Activated CD4-positive, alpha-beta T cell treated with anti-CD3 and anti-CD28 coated beads, Interleukin-2, amount 50 U/mL, for 24 hours (primary cell): ENCODE data around the gene ATAD3C.

Experiments used
- DNase-seq, 2 donors: peaks; one replicate each; pipeline ENCODE4 v3.0.0-alpha.2; 2020; ENCODE audit warnings: low read depth in 1 of 2, low spot score in 1 of 2

ATAD3C gene

DNA sequence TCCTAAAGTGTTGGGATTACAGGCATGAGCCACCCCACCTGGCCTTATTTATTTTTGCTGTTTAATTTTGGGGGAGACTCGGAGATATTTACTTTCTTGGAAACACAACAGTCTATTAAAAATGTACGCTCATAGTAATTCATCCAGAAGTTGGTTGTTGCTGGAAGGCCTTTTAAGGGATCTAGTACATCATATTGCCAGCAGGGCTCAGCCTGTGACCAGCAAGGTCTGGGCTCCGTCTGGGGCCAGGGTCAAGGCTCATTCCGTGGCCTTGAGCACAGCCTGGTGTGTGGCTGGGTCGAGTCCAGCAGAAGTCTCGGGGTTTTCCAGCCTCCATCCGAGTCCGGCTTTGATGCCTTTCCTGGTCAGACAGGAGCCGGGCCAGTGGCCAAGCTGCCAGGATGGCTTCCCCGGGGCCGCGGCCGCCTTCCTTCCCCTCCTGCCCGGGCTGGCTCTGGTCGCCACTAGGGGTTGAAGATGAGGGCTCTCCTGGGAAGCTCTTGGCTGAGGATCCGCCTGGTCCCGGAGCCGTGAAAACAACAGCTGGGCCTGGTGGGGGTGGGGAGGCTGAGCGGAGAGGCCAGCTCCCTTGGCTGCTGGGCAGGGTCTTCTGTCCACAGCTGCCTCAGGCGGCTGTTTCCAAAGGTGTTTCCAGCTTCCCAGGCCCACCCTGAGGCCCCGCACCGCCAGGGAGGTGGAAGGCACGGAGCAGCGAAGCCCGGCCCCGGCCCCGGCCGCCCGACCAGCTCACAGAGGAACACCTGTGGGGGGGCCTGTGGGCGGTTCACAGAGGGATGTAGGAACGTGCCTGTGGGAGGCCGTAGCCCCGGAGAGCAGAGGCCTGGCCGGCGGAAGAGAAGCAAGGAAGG, 19.1 kb upstream of the ATAD3C start:
- no peak for DNase-seq

DNA sequence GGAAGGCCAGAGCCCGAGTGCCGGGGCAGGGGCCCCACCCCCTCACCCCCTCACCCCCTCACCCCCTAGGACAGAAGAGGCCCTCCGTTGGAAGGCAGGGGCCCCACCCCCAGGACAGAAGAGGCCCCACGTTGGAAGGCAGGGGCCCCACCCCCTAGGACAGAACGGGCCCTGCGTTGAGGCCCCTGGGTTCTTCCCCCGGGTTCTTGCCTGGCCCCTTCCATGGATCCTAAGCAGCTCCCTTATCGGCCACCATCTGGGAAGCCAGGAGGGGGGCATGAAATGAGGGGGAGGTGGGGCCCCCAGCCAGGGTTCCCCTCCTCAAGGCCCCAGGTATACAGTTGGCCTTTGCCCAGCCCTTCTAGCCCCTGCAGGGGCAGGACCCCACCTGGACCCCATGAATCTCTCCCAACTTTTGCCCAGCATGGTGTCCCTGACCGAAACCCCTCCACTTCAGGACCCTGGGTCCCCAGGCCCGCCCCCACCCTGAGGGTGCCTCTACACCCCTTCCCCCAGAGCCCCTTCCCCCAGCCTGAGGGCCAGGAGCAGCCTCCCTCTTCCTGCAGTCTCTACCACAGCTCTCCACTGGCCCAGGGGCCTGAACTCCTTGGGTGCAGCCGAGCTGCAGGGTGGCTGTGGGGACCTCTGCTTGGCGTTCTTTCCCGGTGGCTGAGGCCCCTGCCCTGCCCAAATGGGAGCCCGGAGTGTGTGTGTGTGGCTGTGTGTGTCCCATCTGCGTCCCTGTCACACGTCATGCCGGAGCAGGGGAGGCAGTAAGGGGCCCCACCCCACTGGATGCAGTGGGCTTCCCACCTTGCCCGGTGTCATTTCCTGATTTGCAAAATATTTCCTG, 18.3 kb upstream of the ATAD3C start:
- no peak for DNase-seq

DNA sequence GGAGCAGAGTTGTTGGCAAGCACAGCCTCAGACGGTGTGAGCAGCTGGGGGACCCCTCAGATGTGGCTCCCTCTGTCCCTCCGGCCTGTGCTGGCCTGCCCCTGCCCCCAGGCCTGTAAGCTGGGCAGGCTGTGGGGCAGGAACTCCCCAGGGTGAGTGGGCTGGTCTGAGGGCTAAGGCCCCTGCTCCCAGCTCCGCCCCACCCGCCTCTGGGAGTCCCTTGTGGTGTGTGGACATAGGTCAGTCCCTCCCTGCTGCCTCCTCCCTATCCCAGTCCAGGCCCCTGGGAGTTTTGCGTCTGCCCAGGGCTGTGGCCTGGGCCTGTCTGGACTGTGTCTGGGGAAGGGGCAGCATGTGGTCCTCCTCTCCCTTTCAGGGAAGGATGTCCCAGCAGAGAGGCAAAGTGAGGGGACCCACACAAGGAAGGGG, 17.6 kb upstream of the ATAD3C start:
- DNase-seq: no peak

DNA sequence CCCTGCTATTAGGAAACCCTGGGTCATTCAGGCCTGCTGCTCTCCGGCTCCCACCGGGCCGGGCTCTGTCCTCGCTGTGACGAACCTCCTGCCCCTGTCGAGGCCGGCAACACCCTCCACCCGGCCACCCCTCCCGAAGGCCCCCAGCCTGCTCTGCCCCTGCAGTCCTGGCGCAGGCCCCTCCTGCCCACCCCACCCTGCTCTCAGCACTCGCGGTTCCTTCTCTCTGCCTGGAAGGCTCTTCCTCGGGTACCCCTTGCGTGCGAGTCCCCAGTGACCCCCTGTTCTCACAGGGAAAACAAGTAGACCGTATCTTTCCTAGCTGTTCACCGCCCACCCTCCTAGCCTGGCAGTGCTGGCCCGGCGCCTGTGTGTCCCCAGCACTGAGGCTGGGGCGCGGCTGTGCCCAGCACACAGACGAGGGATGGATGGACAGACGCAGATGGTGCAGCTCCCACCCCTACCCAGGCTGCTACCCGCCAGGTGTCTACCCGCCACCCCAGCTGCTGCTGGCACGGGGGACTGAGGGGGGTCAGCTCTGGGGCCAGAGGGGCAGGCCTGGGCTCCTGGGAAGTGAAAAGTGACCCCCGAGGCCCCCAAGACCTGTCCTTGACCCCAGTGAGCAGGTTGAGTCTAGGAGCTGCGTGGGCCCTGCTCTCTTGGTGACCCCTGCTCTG, 17.1 kb upstream of the ATAD3C start:
- no peak for DNase-seq

DNA sequence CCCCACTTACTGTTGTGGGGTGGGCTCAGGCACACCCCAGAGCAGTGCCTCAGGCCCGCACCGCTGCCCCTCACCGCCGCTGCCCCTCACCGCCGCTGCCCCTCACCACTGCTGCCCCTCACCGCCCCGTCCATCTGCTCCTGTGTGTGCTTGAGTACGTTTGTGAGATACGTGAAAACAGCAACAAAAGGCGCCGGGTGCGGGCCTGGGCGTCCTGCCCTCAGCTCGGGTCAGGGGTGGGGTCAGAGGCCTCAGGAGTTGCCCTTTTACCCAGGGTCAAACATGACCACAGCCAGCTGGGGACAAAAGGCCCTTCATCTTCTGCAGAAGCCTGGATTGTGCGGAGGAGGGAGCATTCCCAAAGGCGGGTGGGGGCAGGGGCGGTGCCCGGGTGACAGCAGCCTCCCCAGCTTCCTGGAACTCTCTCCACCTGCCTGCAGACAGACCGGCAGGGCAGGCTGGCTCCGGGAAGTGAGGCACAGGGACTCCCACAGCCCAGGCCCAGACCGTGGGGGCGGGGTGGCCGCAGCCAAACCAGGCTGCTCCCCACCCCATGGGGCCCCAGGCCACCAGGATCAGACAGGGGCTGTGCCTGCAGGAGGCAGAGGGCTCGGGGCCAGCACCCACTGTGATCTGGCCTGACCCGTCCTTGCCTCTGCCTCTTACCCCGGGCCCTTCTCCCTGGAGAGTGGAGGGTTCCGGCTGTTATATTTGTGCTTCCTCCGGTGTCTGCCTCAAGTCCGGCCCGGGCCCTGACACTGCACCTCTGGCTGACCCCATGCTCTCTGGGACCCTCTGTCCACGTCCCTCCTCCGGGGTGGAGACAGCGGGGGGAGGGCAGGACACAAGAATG, 16.3 kb upstream of the ATAD3C start:
- DNase-seq: no peak

DNA sequence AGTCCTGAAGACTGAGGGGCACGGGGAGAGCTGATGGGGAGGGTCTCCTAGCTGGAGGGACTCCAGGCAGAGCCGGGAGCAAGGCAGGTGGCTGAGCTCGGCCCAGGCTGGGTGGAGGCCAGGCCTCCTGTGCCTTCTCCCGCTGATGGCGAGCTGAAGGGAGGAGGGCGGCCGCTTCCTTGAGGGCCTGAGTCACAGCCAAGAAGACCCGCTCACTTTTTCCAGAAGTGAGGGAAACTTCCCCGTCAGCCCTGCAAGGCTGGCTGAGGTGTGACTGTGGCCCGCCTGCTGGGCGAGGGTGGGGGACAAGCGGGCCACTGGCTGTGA, 15.7 kb upstream of the ATAD3C start:
- peak in 1 of 2 donors; percentile 61 for DNase-seq

DNA sequence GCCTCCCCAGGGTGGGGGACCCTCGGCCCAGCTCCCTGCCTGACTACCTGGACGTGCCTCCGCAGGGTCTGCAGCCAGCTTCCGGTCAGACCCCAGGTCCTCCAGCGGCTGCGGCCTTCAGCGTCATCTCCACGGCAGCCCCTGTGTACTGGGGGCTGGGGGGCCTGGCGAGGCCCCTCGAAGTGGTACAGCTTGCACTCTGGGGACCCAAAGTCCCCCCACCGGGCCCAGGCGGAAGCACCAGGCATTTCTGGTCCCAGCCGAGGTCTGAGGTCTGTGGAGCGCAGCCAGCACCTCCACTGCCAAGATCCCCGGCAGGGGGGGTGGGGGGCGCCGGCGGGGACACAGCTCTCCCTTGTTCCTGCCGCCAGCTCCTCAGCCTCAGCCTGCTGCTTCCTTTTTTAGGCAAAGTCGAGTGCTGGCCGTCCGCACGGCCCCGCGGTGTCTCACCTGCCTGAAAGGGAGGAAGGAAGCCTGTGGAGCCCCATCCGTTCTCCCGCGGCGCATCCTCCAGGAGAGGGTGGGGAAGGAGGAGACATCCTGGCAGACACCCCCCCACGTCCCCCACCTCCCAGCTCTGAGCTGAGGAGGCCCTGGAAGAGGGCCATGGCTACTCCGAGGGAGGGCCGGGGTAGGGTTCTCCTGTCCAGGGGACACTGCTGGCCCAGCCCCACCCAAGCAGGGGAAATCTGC, 15.2 kb upstream of the ATAD3C start:
- DNase-seq: no peak

DNA sequence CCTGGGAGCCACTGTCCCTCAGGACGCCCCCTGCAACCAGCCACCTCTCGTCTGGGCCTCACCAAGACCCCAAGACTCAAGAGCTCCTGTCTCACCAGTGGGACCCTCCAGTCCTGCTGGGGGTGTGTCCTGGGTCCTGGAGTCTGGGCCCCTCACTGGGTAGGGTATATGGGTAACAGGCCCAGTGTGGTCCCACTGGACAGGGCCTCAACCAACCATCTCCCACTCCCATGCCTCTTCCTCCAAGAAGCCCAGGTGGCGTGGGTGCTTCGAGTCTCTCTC, 14.7 kb upstream of the ATAD3C start:
- no peak for DNase-seq

DNA sequence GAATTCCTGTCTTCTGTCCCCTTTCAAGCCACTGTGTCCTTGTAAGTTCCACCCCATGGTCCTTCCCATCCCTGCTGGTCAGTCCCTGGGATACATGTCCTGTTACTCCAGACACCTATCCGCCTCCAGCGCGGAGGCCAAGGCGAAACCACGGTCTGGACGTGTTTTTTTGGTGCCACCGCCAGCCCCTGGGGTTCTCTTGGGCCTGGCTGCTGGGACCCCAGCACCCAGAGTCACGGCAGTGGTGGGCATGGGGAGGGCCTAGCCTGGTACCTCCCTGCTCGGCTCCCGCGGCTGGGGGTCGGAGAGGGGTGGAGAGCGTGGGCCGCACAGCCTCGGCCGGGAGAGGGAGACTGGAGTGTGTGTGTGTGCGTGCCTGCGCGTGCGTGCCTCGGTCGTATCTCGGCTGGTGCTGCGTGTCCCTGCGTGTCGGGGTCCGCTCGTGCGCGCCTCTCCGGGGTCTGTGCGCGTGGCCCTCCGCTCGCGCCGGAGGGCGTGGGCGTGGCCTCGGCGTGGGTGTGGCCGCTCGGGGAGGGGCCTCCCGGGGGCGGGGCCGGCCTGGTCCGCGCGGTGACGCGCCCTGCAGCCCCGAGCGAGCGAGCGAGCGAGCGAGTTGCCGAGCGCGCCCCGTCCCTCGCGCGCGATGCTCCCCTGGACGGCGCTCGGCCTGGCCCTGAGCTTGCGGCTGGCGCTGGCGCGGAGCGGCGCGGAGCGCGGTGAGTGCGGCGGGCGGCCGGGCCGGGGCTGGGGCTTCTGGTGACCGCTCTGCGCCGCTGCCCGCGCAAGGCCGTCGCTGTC, 14.2 kb upstream of the ATAD3C start, which contains the start of gene VWA1:
VWA1 (plus strand) TSS at position 585 of the 798 bp plus-strand sequence; CDS start at position 644, 59 bp downstream.
- DNase-seq: peak in 1 of 2 donors; percentile 29

DNA sequence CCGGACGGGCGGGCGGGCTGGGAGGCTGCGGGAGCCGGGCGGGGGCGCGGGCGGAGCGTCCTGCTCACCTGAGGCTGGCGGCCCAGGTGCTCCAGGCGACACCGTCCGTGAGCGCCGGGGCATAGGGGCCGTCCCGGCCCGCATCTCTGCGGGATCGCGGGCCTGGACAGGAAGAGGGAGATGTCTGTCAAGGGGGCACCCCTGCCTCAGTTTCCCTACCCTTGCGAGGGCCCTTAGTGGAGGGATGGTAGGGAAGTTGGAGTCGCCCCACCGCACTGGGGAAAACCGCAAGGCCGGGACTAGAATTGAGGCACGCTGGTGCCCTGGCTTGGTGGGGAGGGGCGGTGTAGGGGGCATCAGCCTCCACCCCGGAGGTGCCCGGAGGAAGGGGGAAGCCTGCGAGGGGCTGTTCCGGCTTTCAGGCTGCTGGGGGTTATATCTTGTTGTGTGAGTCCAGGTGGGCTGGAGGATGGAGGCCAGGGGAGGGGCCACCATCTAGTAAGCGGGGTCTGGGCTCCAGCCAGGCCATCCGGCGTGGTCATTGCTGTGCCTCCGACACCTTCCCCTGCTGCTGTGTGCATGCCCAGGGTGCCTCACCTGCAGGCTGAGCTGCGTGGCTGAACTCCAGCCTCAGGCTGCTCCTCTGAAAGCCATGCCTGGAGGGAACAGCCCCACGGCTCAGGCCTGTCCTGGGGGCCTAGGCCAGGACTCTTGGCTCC, 13.4 kb upstream of the ATAD3C start:
- DNase-seq: no peak

DNA sequence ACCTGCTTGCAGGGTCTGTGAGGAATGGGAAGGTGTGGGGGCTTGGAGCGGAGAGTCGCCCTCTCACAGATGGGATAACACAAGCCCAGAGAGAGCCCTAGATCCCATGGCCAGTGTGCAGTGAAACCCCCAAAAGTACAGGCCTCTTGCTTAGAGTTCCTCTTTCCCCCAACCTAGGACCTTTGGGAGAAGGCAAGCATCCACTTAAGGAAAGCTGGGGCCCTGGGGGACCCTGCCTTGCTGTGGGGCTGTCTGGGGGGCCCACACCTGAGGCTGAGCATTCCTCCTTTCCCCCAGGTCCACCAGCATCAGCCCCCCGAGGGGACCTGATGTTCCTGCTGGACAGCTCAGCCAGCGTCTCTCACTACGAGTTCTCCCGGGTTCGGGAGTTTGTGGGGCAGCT, 12.9 kb upstream of the ATAD3C start:
- DNase-seq: no peak

DNA sequence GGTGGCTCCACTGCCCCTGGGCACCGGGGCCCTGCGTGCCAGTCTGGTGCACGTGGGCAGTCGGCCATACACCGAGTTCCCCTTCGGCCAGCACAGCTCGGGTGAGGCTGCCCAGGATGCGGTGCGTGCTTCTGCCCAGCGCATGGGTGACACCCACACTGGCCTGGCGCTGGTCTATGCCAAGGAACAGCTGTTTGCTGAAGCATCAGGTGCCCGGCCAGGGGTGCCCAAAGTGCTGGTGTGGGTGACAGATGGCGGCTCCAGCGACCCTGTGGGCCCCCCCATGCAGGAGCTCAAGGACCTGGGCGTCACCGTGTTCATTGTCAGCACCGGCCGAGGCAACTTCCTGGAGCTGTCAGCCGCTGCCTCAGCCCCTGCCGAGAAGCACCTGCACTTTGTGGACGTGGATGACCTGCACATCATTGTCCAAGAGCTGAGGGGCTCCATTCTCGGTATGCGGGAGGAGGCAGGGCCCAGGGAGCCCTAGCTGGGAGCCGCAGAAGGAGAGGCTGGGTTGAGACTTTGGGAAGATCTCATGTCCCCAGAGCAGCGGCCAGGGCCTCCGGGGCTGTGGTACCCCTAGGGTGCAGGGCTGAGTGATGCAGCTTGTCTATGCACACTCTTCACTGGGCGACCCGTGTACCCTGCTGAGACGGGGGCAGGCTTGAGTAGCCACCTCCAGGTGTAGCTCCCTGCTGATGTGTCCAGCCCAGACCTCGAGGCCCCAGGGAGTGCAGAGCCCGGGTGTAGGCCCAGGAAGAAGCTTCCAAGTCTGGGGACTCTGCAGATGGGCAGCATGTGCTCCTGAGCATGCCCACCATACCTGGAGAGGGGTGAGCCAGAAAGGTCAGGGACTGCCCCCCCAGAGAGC, 12.2 kb upstream of the ATAD3C start:
- no peak for DNase-seq

DNA sequence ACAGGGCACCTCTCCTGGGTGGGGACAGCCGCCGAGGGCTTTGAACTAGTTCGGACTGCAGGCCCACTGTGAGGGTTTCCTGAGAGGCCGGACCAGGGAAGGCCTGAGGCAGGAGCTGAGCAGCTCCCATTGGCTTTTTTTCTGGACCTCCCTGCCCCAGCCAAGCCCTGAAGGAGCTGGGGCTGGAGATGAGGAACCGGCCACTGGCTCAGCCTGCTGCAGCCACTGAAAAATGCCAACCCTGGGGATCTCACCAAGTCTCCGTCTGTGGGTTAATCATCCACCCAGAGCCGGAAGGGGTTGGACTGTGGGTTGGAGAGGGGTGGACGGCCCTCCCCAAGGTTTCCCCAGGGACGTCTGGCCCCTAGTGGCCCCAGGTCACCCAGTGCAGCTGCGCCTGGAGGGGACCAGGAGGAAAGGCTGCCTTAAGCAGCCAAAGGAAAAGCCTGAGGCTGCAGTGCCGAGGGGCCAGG, 11.5 kb upstream of the ATAD3C start:
- no peak for DNase-seq

DNA sequence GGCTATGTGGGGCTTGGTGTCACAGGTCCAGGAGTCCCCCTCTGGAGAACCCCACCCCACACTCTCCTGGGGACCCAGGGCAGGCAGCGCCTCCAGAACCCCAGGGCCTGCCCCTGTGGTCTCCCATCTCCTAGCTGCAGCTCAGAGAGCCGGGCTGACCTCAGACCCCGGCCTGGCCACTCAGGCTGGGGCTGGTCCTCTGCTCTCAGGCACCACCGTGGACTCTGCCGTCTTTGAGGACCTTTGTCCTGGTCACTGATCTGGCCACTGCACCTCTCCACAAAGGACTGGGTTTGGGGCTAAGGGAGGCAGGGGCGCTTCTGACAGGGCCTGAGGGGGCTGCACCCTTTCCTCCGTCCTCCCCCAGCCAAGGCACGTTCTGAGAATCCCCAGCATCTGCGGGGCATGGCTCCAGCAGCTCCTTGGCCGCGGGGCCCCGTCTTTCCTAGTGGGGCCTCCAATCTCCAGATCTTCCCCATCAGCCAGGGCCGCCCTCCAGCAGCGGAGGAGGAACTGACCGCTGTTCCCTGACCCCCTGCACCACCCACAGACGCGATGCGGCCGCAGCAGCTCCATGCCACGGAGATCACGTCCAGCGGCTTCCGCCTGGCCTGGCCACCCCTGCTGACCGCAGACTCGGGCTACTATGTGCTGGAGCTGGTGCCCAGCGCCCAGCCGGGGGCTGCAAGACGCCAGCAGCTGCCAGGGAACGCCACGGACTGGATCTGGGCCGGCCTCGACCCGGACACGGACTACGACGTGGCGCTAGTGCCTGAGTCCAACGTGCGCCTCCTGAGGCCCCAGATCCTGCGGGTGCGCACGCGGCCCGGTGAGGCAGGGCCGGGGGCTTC, 10.7 kb upstream of the ATAD3C start:
- DNase-seq: no peak

DNA sequence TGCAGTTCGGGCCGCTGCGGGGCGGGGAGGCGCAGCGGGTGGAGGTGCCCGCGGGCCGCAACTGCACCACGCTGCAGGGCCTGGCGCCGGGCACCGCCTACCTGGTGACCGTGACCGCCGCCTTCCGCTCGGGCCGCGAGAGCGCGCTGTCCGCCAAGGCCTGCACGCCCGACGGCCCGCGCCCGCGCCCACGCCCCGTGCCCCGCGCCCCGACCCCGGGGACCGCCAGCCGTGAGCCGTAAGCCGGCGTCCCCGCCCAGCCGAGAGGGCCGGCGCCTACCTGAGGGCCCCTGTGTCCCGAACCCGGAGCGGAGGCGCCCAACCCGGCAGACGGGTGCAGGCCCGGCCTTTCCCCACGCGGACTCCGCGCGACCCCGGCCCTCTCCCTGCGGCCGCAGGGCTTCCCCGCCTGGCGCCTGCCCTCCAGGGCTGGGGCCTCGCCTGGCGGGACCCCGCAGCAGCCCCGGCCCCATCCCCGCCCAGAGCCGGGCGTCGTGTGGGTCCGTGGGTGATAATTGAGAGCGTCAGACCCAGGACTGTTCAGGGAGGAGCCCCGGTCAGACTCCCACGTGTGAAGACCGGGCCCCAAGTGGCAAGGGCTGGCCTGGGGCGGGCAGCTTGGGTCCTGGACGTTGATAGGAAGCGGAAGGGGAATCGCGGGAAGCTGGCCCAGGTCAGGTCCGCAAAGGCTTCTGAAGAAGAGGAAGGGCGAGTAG, 9.8 kb upstream of the ATAD3C start:
- no peak for DNase-seq

DNA sequence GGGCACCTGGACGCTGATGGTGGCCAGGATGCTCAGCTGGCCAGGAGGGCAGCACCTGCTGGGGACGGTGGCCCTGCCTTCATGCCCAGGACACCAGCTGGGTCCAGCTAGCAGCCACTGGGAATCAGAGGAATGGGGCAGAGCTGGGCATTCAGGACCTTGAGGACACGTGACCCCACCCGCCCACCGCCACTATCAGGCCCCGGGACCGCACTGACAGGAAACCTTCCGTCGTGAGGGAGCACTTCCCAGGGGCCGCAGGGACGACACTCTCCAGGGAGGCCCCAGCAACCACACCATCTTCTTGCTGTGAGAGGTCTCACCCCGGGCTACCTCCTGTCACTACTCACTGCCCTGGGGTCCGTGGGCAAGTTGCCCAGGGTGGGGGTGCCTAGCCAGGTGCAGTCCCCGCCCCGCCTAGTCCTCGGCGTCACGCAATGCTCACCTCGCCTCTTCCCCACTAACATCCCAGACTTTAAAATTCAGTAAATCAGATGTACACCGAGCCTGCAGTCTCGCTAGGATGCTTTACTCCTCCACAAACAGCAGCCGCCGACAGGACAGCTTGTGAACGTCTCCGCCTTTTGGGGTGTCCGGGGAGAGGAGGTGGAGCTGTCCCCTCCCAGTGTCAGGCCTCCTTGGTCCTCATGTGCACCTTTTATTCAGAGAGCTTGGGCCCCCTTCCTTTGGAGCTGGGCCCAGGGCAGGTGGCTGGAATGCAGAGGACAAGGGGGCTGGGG, 9.1 kb upstream of the ATAD3C start:
- DNase-seq: no peak
